Placental pericyte (primary cell): ENCODE measurements around the gene IL9R. TPM values are rescaled to one million over a fixed set of nuclear protein-coding genes. Genes with fewer than 3 reads are reported as not detected.

Experiments used
- total RNA-seq: library from RNA; depleted of rRNA; stranded (reverse); fragments of >200 nt; gene quantifications from 2 replicates; pipeline ENCODE4 v1.2.3, GENCODE V29; 2012

The IL9R gene
- total RNA-seq, result not detected in 2 replicates

GRCh38 chrX:155997436-155997835 is at the start of gene IL9R:
Gene IL9R (plus strand): TSS chrX:155997696. CDS start chrX:155997760, 64 bp downstream.

Other genes with a start within 250 kb of the IL9R start
- 71.6 and 82.2 TPM in 2 replicates for gene VAMP7, start 116.4 kb upstream of the IL9R start, total RNA-seq